Neutrophil (primary cell): ENCODE data around the gene POFUT2.

Source experiments
- H3K27ac ChIP-seq: fragments of 200-600 bp; sonication (generic); 2 replicates; pipeline ENCODE4 v1.5.1; 2016; ENCODE audit warnings: mild to moderate bottlenecking, moderate library complexity
- H3K27me3 ChIP-seq: fragments of 200-600 bp; sonication (generic); 2 replicates; pipeline ENCODE4 v1.6.0; 2016; ENCODE audit warnings: mild to moderate bottlenecking
- H3K36me3 ChIP-seq: fragments of 200-600 bp; sonication (generic); 2 replicates; pipeline ENCODE4 v1.5.1; 2017
- H3K4me1 ChIP-seq, 2 experiments: fragments of 200-600 bp in 1 of 2; sonication (generic) in 1 of 2; 1 replicate in 1 of 2; 2 replicates in 1 of 2; pipeline versions ENCODE4 v1.5.1 to v1.6.1; 2013 to 2016; ENCODE audit warnings: low read depth in 1 of 2, low read length in 1 of 2, mild to moderate bottlenecking in 1 of 2, moderate library complexity in 1 of 2; ENCODE audit not compliant: control insufficient read depth in 1 of 2, insufficient read depth in 1 of 2
- H3K4me3 ChIP-seq, 2 experiments: fragments of 200-600 bp in 1 of 2; sonication (generic) in 1 of 2; 1 replicate in 1 of 2; 2 replicates in 1 of 2; pipeline ENCODE4 v1.5.1; 2013 to 2016; ENCODE audit warnings: low read depth in 1 of 2, low read length in 1 of 2, mild to moderate bottlenecking in 1 of 2, moderate library complexity in 1 of 2
- H3K9me3 ChIP-seq: fragments of 200-600 bp; sonication (generic); 2 replicates; pipeline ENCODE4 v1.5.1; 2016
- CTCF ChIP-seq: fragments of 200-600 bp; sonication (generic); IDR thresholded peaks from 2 replicates; pipeline ENCODE4 v1.5.1; 2016; ENCODE audit warnings: antibody characterized with exemption

The POFUT2 gene

GRCh38 chr21:45263534-45263933 is 24.2 kb downstream of the POFUT2 start:
- Histone ChIP-seq H3K27me3 (no peaks in the 10 kb centered on the region), H3K36me3 (peaks cover 56% of the 10 kb centered on the region), H3K27ac (no peak overlapping the region), H3K9me3 (no peaks in the 10 kb centered on the region), H3K4me3 (no peak overlapping the region), H3K4me1 (no peaks in the 10 kb centered on the region)
- no peak for TF ChIP-seq CTCF

- H3K4me1 ChIP-seq = no peaks in the 10 kb centered on the region
- no peak for TF ChIP-seq CTCF
- H3K36me3 ChIP-seq = peaks cover 47% of the 10 kb centered on the region
These were observed 25.1 kb downstream of the POFUT2 start for GRCh38 chr21:45262616-45263015.

GRCh38 chr21:45262041-45262581 is 25.6 kb downstream of the POFUT2 start:
- Histone ChIP-seq H3K4me3 (no peak overlapping the region), H3K4me1 (no peaks in the 10 kb centered on the region), H3K36me3 (peaks cover 42% of the 10 kb centered on the region), H3K27ac (no peak overlapping the region), H3K27me3 (peaks cover 12% of the 10 kb centered on the region), H3K9me3 (no peaks in the 10 kb centered on the region)
- TF ChIP-seq CTCF = no peak

More at GRCh38 chr21:45262616-45263015, 25.1 kb downstream of the POFUT2 start:
- Histone ChIP-seq H3K9me3 (no peaks in the 10 kb centered on the region), H3K27ac (no peak overlapping the region), H3K4me3 (no peak overlapping the region), H3K27me3 (peaks cover 7% of the 10 kb centered on the region)

GRCh38 chr21:45261093-45261492 is 26.6 kb downstream of the POFUT2 start:
- H3K27me3 ChIP-seq = peaks cover 23% of the 10 kb centered on the region
- no peaks in the 10 kb centered on the region for H3K9me3 ChIP-seq
- no peaks in the 10 kb centered on the region for H3K4me1 ChIP-seq
- no peak overlapping the region for H3K27ac ChIP-seq
- TF ChIP-seq CTCF = no peak
- peaks cover 31% of the 10 kb centered on the region for H3K36me3 ChIP-seq
- H3K4me3 ChIP-seq = no peak overlapping the region

- H3K4me3 ChIP-seq = no peak overlapping the region
- H3K9me3 ChIP-seq = no peaks in the 10 kb centered on the region
- H3K27me3 ChIP-seq = peaks cover 30% of the 10 kb centered on the region
- H3K27ac ChIP-seq = no peak overlapping the region
- TF ChIP-seq CTCF = no peak
- no peaks in the 10 kb centered on the region for H3K4me1 ChIP-seq
- H3K36me3 ChIP-seq = peaks cover 24% of the 10 kb centered on the region
These were observed 27.4 kb downstream of the POFUT2 start for GRCh38 chr21:45260191-45260825.
